C4-2B (cell line): Measurements from ENCODE around the gene LCAT.

ENCODE experiments used
- CTCF ChIP-seq: fragments of 450-650 bp; conservative IDR thresholded peaks from 2 replicates; pipeline ENCODE4 v1.5.1; 2017; ENCODE audit warnings: mild to moderate bottlenecking
- ZFX ChIP-seq: fragments of 450-650 bp; IDR thresholded peaks from 2 replicates; pipeline ENCODE4 v1.6.1; 2017

- TF ChIP-seq CTCF (no peak), ZFX (no peak)
Observed at GRCh38 chr16:67933805-67934204, 10.1 kb downstream of the LCAT start.
